ENCODE results near the gene PMP22.

Gene PMP22

GRCh38 chr17:15278380-15278779 is 13.3 kb upstream of the PMP22 start:
- peaks cover 43% of the 10 kb centered on the region for H3K4me1 ChIP-seq (ENCODE audit: control insufficient read depth, insufficient read depth, low read length, unreplicated experiment)
- no peaks in the 10 kb centered on the region for H3K79me2 ChIP-seq (ENCODE audit: control insufficient read depth, insufficient read depth, low read length, unreplicated experiment)
- peak overlapping the region; percentile 26 for H2AFZ ChIP-seq (ENCODE audit: low read length, unreplicated experiment)
- peak overlapping the region; percentile 64 for H3K4me3 ChIP-seq (ENCODE audit: low read depth, low read length)
- H3K27ac ChIP-seq (ENCODE audit: low read depth, low read length), result peak overlapping the region; percentile 80
- H3K27me3 ChIP-seq (ENCODE audit: insufficient read depth, low read length), result no peaks in the 10 kb centered on the region
- peaks cover 3% of the 10 kb centered on the region; the same call in 1 of the 2 replicates for H3K36me3 ChIP-seq (ENCODE audit: insufficient read depth, low read length)

- H3K4me1 ChIP-seq (ENCODE audit: control insufficient read depth, insufficient read depth, low read length, unreplicated experiment), result peaks cover 63% of the 10 kb centered on the region
- H3K4me3 ChIP-seq (ENCODE audit: low read depth, low read length), result no peak overlapping the region; the same call in 1 of the 2 replicates
- H3K27me3 ChIP-seq (ENCODE audit: insufficient read depth, low read length), result no peaks in the 10 kb centered on the region
- H3K27ac ChIP-seq (ENCODE audit: low read depth, low read length), result peak overlapping the region; percentile 96
- no peaks in the 10 kb centered on the region for H3K79me2 ChIP-seq (ENCODE audit: control insufficient read depth, insufficient read depth, low read length, unreplicated experiment)
- peaks cover 3% of the 10 kb centered on the region; the same call in 1 of the 2 replicates for H3K36me3 ChIP-seq (ENCODE audit: insufficient read depth, low read length)
- H2AFZ ChIP-seq (ENCODE audit: low read length, unreplicated experiment), result no peak overlapping the region
These were observed 8.9 kb upstream of the PMP22 start for GRCh38 chr17:15274017-15274416.

GRCh38 chr17:15273141-15273793 is 8.1 kb upstream of the PMP22 start:
- H3K27me3 ChIP-seq (ENCODE audit: insufficient read depth, low read length), result no peaks in the 10 kb centered on the region
- peaks cover 56% of the 10 kb centered on the region for H3K4me1 ChIP-seq (ENCODE audit: control insufficient read depth, insufficient read depth, low read length, unreplicated experiment)
- peak overlapping the region; percentile 36; the same call in 1 of the 2 replicates for H3K4me3 ChIP-seq (ENCODE audit: low read depth, low read length)
- peaks cover 3% of the 10 kb centered on the region; the same call in 1 of the 2 replicates for H3K36me3 ChIP-seq (ENCODE audit: insufficient read depth, low read length)
- H2AFZ ChIP-seq (ENCODE audit: low read length, unreplicated experiment), result no peak overlapping the region
- H3K27ac ChIP-seq (ENCODE audit: low read depth, low read length), result peak overlapping the region; percentile 96
- no peaks in the 10 kb centered on the region for H3K79me2 ChIP-seq (ENCODE audit: control insufficient read depth, insufficient read depth, low read length, unreplicated experiment)

DNA sequence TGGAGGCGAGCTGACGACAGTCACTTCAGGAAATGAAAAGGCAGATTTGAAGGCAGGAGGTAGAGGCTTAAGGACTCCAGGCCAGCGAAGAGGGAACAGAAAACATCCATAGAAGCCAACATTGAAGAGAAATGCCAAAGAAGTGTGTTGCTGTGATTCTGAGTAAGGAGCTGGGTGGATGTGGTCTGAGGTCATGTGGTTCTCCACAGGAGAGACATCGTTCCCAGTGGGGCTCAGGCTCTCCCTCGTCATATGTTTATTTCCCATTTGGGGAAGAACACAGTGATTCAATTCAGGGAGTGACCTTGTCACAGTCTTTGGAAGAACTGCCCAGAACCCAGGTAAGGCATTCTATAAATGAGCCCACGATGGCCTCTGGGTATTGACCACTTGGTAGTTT is 6.6 kb upstream of the PMP22 start:
- H3K36me3 ChIP-seq (ENCODE audit: insufficient read depth, low read length), result peaks cover 3% of the 10 kb centered on the region; the same call in 1 of the 2 replicates
- no peak overlapping the region for H2AFZ ChIP-seq (ENCODE audit: low read length, unreplicated experiment)
- H3K4me1 ChIP-seq (ENCODE audit: control insufficient read depth, insufficient read depth, low read length, unreplicated experiment), result peaks cover 46% of the 10 kb centered on the region
- no peak overlapping the region for H3K4me3 ChIP-seq (ENCODE audit: low read depth, low read length)
- no peaks in the 10 kb centered on the region for H3K27me3 ChIP-seq (ENCODE audit: insufficient read depth, low read length)
- peak overlapping the region; percentile 96; the same call in 1 of the 2 replicates for H3K27ac ChIP-seq (ENCODE audit: low read depth, low read length)
- H3K79me2 ChIP-seq (ENCODE audit: control insufficient read depth, insufficient read depth, low read length, unreplicated experiment), result no peaks in the 10 kb centered on the region

- H2AFZ ChIP-seq (ENCODE audit: low read length, unreplicated experiment), result no peak overlapping the region
- H3K4me1 ChIP-seq (ENCODE audit: control insufficient read depth, insufficient read depth, low read length, unreplicated experiment), result peaks cover 36% of the 10 kb centered on the region
- H3K4me3 ChIP-seq (ENCODE audit: low read depth, low read length), result peak overlapping the region; percentile 23
- H3K27me3 ChIP-seq (ENCODE audit: insufficient read depth, low read length), result no peaks in the 10 kb centered on the region
- H3K27ac ChIP-seq (ENCODE audit: low read depth, low read length), result no peak overlapping the region
- no peaks in the 10 kb centered on the region for H3K79me2 ChIP-seq (ENCODE audit: control insufficient read depth, insufficient read depth, low read length, unreplicated experiment)
- peaks cover 3% of the 10 kb centered on the region; the same call in 1 of the 2 replicates for H3K36me3 ChIP-seq (ENCODE audit: insufficient read depth, low read length)
These were observed 5.7 kb upstream of the PMP22 start for GRCh38 chr17:15270628-15271381.

DNA sequence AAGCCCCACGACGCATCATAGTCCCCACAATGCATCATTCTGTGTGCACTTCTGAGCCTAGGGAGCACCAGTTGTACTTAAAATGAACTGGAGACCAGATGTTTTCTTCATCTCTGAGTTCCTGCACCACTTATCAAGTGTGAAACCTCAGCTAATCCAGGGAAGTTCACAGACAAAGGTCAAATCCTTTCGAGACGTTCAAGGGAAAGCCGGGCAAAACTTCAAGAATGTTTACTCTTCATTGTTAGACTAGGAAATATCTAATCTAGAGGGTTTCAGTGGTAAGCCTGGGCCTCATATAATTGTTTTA is 4.6 kb upstream of the PMP22 start:
- H3K27me3 ChIP-seq (ENCODE audit: insufficient read depth, low read length), result no peaks in the 10 kb centered on the region
- no peak overlapping the region for H2AFZ ChIP-seq (ENCODE audit: low read length, unreplicated experiment)
- no peak overlapping the region for H3K4me3 ChIP-seq (ENCODE audit: low read depth, low read length)
- H3K79me2 ChIP-seq (ENCODE audit: control insufficient read depth, insufficient read depth, low read length, unreplicated experiment), result no peaks in the 10 kb centered on the region
- H3K27ac ChIP-seq (ENCODE audit: low read depth, low read length), result no peak overlapping the region
- H3K36me3 ChIP-seq (ENCODE audit: insufficient read depth, low read length), result peaks cover 3% of the 10 kb centered on the region; the same call in 1 of the 2 replicates
- peaks cover 44% of the 10 kb centered on the region for H3K4me1 ChIP-seq (ENCODE audit: control insufficient read depth, insufficient read depth, low read length, unreplicated experiment)

DNA sequence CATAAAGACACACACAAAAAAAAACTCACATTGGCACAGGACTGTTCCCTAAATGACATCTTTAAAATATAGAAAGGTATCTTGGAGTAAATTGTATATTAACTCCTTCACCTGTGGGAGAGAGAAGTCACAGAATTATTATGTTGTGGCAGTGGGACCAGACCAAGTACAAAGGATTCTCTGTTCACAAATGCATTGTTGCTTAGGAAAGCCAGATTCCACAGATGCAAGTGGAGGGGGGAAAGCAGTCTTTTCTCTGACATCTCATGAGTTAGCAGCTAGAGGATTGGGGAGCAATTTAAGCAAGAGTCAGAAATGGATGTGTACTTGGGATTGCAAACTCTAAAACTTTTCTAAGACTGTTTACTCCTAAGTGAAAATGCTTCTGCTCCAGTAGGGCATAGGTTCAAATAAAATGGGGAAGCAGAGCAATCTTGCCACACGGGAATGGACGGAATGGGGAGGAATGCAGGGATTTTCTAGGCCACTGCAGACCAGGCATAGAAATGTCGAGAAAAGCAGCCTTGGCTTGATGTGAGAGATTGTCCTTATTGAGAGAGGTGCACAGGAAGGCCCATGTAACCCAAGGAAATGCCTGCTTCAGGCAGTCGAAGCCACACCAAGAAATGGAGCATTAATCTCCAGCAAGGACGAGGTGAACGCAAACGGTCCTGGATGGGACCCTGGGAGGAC is 4.1 kb upstream of the PMP22 start:
- Histone ChIP-seq H3K4me3 (ENCODE audit: low read depth, low read length) (no peak overlapping the region), H3K79me2 (ENCODE audit: control insufficient read depth, insufficient read depth, low read length, unreplicated experiment) (no peaks in the 10 kb centered on the region), H3K27ac (ENCODE audit: low read depth, low read length) (no peak overlapping the region), H3K27me3 (ENCODE audit: insufficient read depth, low read length) (no peaks in the 10 kb centered on the region), H2AFZ (ENCODE audit: low read length, unreplicated experiment) (no peak overlapping the region), H3K36me3 (ENCODE audit: insufficient read depth, low read length) (peaks cover 3% of the 10 kb centered on the region; the same call in 1 of the 2 replicates), H3K4me1 (ENCODE audit: control insufficient read depth, insufficient read depth, low read length, unreplicated experiment) (peaks cover 48% of the 10 kb centered on the region)

GRCh38 chr17:15268461-15268860 is 3.3 kb upstream of the PMP22 start:
- Histone ChIP-seq H3K36me3 (ENCODE audit: insufficient read depth, low read length) (no peaks in the 10 kb centered on the region), H3K4me3 (ENCODE audit: low read depth, low read length) (no peak overlapping the region), H3K79me2 (ENCODE audit: control insufficient read depth, insufficient read depth, low read length, unreplicated experiment) (no peaks in the 10 kb centered on the region), H2AFZ (ENCODE audit: low read length, unreplicated experiment) (no peak overlapping the region), H3K4me1 (ENCODE audit: control insufficient read depth, insufficient read depth, low read length, unreplicated experiment) (peaks cover 49% of the 10 kb centered on the region), H3K27me3 (ENCODE audit: insufficient read depth, low read length) (no peaks in the 10 kb centered on the region), H3K27ac (ENCODE audit: low read depth, low read length) (no peak overlapping the region)

DNA sequence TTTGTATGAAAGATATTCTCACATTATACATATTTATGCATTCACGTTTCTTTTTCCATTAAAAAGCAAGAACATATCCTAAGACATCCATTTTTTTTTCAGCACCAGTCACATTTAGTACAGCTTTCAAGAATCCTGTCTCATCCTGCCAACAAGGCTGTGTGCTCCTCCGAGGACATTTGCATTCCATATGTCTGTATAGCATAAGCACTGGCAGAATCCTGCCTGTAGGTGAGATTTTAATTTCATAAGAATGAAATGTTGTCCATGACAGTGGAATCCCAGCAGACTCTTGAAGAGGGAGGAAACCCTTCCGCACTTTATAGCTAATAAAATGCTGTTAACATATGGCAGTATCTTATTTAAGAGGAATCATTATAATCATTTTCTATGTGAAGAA is 2.9 kb upstream of the PMP22 start:
- H3K27ac ChIP-seq (ENCODE audit: low read depth, low read length), result no peak overlapping the region
- peaks cover 47% of the 10 kb centered on the region for H3K4me1 ChIP-seq (ENCODE audit: control insufficient read depth, insufficient read depth, low read length, unreplicated experiment)
- no peaks in the 10 kb centered on the region for H3K27me3 ChIP-seq (ENCODE audit: insufficient read depth, low read length)
- H3K36me3 ChIP-seq (ENCODE audit: insufficient read depth, low read length), result no peaks in the 10 kb centered on the region
- no peak overlapping the region for H3K4me3 ChIP-seq (ENCODE audit: low read depth, low read length)
- no peaks in the 10 kb centered on the region for H3K79me2 ChIP-seq (ENCODE audit: control insufficient read depth, insufficient read depth, low read length, unreplicated experiment)
- no peak overlapping the region for H2AFZ ChIP-seq (ENCODE audit: low read length, unreplicated experiment)

- H3K4me3 ChIP-seq (ENCODE audit: low read depth, low read length), result no peak overlapping the region
- no peaks in the 10 kb centered on the region for H3K36me3 ChIP-seq (ENCODE audit: insufficient read depth, low read length)
- H3K27me3 ChIP-seq (ENCODE audit: insufficient read depth, low read length), result no peaks in the 10 kb centered on the region
- peaks cover 32% of the 10 kb centered on the region for H3K4me1 ChIP-seq (ENCODE audit: control insufficient read depth, insufficient read depth, low read length, unreplicated experiment)
- H3K27ac ChIP-seq (ENCODE audit: low read depth, low read length), result no peak overlapping the region
- H3K79me2 ChIP-seq (ENCODE audit: control insufficient read depth, insufficient read depth, low read length, unreplicated experiment), result peaks cover 9% of the 10 kb centered on the region
- H2AFZ ChIP-seq (ENCODE audit: low read length, unreplicated experiment), result no peak overlapping the region
These were observed 1.4 kb upstream of the PMP22 start for GRCh38 chr17:15266325-15267125.
